GM12892 (cell line): ENCODE data around the gene DSCAML1.

Experiments used
- POLR2A ChIP-seq: IDR thresholded peaks from 2 replicates; pipeline ENCODE4 v1.6.1; 2011; ENCODE audit warnings: low read depth, low read length, control low read depth
- POLR2AphosphoS5 ChIP-seq: IDR thresholded peaks from 2 replicates; pipeline ENCODE4 v1.6.1; 2011; ENCODE audit warnings: low read depth, low read length, control low read depth

DNA sequence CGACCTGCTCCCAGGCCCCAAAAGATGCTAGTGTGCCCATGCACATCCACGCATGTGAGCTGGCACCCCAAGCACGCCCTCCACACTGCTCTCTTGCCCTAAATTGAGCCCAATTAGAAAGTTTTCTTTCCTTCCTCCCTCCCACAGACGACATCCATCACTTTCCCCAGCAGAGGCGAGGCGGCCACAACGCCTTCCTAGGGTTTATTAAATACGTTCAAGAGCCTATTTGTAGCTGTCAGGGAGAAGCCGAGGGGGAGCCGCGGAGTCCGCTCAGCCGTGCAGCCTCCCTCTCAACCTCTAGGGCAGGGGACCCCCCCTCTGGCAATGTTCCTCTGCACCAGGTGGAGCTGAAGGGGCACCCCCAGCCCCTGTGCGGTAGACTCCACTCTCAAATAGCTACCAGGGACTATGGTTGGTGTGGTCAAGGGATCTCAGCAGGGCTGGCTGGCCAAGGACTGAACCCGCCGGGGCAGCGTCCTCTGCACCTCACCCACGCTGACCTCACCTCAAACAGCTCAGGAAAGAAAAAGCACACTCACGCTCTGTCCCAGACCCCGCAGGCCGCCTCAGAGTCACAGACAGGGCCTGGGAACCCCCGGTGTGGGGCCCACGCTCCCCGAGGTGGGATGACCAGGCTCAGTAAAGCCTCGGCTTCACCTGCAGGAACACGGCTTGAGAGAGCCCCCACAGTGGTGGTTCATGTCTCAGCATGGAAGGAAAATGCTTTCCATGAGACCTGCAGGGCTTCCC, 152.4 kb downstream of the DSCAML1 start:
- TF ChIP-seq POLR2AphosphoS5 (no peak), POLR2A (no peak)
